IPS-20b (cell line): ENCODE results near the gene THAP4.
"Not testable (repeated sequence)": the region's sequence is repeated elsewhere in the genome, so short reads cannot be mapped to it uniquely, and the experiment has no call there.

Source experiments
- H3K27ac ChIP-seq: one replicate; pipeline ENCODE4 v1.5.1; 2013; ENCODE audit warnings: low read length
- H3K27me3 ChIP-seq: 2 replicates; pipeline ENCODE4 v1.6.1; 2013; ENCODE audit warnings: mild to moderate bottlenecking, low read length, inconsistent platforms; ENCODE audit not compliant: insufficient read depth
- H3K36me3 ChIP-seq: 2 replicates; pipeline ENCODE4 v1.6.1; 2013; ENCODE audit warnings: low read depth, mild to moderate bottlenecking, inconsistent platforms, low read length, moderate library complexity; ENCODE audit not compliant: insufficient read depth
- H3K4me1 ChIP-seq: 2 replicates; pipeline ENCODE4 v1.6.1; 2013; ENCODE audit warnings: mild to moderate bottlenecking, control low read depth, inconsistent platforms, low read length, moderate library complexity; ENCODE audit not compliant: insufficient read depth
- H3K4me3 ChIP-seq: 2 replicates; pipeline ENCODE4 v1.5.1; 2013; ENCODE audit warnings: mild to moderate bottlenecking, low read length, inconsistent platforms
- H3K9ac ChIP-seq: 2 replicates; pipeline ENCODE4 v1.6.1; 2013; ENCODE audit warnings: low read depth, mild to moderate bottlenecking, inconsistent platforms, low read length, moderate library complexity
- H3K9me3 ChIP-seq: 2 replicates; pipeline ENCODE4 v1.6.1; 2013; ENCODE audit warnings: mild to moderate bottlenecking, low read depth, low read length, inconsistent platforms; ENCODE audit not compliant: insufficient read depth

Gene THAP4

DNA sequence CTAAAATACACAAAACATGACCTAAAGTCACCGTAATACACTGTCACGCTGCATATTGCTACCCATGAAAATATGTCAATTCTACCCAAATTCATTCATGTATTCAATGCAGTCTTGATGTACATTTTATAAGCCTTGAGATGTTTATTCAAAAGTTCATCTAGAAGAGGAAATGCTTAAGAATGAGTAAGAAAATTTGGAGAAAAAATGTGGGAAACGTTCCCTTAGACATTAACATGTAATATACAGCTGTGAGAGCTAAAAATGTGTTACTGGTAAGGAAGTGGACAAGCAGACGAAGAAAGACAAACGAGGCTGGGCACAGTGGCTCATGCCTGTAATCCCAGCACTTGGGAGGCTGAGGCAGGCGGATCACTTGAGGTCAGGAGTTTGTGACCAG is 37.3 kb downstream of the THAP4 start:
- Histone ChIP-seq H3K4me1 (no peaks in the 10 kb centered on the region), H3K9me3 (no peaks in the 10 kb centered on the region), H3K9ac (no peak overlapping the region), H3K4me3 (no peak overlapping the region), H3K27me3 (no peaks in the 10 kb centered on the region), H3K36me3 (peaks cover 33% of the 10 kb centered on the region), H3K27ac (no peak overlapping the region)

DNA sequence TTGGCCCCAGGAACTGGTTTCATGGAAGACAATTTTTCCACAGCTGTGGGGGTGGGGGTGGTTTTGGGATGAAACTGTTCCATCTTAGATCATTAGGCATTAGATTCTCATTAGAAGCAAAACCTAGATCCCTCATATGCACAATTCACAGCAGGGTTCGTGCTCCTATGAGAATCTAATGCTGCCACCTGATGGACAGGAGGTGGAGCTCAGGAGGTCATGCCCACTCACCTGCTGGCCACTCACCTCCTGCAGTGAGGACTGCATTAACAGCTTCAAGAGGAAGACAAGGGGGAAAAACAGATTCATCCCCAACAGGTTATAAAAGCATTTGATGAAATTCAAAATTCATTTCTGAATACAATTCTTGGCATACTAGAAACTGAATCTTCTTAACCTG is 38.5 kb downstream of the THAP4 start:
- Histone ChIP-seq H3K9me3 (no peaks in the 10 kb centered on the region), H3K4me1 (no peaks in the 10 kb centered on the region), H3K36me3 (peaks cover 34% of the 10 kb centered on the region), H3K4me3 (no peak overlapping the region), H3K27ac (no peak overlapping the region), H3K27me3 (no peaks in the 10 kb centered on the region), H3K9ac (no peak overlapping the region)

DNA sequence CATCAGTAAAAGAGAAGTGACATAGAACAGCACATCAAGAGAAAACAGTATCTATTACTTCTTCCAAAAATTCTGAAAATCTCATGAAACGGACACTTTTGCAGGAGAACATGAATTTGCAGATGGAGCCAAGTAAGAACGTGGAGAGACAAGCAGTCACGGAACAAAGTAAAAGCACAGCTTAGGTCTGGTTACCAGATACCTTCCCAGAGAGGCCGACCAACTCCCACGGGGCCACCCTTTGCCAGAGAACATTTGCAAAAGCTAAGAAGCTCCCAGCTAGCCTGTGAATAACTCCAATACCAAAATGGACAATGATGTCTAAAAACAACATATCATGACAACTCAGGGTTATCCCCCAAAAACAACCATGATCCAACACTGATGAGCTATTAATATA is 38.9 kb downstream of the THAP4 start:
- H3K4me3 ChIP-seq, result no peak overlapping the region
- H3K27me3 ChIP-seq, result no peaks in the 10 kb centered on the region
- no peaks in the 10 kb centered on the region for H3K9me3 ChIP-seq
- H3K36me3 ChIP-seq, result peaks cover 34% of the 10 kb centered on the region
- no peak overlapping the region for H3K9ac ChIP-seq
- H3K4me1 ChIP-seq, result no peaks in the 10 kb centered on the region
- H3K27ac ChIP-seq, result no peak overlapping the region

DNA sequence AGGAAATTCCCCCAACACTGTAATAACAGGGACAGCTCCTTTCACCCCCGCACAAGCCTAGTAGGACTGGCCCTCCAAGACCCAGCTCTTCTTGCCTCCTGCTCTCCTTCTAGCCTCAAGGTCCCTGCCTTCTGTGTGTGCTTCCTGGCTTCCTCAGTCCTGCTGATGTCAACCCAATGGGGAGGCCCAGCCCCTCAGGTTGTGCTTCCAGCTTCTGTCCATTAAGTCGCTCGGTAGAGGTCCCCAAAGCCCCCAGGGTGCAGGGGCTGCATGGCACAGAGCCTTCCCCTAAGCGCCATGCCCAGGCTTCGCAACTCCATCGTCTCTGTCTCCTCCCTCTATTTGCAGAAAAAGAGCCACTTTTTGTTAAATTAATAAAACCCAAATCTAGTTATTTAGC is 39.4 kb downstream of the THAP4 start:
- Histone ChIP-seq H3K4me1 (no peaks in the 10 kb centered on the region), H3K9ac (no peak overlapping the region), H3K9me3 (no peaks in the 10 kb centered on the region), H3K27me3 (no peaks in the 10 kb centered on the region), H3K36me3 (peaks cover 30% of the 10 kb centered on the region), H3K27ac (no peak overlapping the region), H3K4me3 (no peak overlapping the region)

DNA sequence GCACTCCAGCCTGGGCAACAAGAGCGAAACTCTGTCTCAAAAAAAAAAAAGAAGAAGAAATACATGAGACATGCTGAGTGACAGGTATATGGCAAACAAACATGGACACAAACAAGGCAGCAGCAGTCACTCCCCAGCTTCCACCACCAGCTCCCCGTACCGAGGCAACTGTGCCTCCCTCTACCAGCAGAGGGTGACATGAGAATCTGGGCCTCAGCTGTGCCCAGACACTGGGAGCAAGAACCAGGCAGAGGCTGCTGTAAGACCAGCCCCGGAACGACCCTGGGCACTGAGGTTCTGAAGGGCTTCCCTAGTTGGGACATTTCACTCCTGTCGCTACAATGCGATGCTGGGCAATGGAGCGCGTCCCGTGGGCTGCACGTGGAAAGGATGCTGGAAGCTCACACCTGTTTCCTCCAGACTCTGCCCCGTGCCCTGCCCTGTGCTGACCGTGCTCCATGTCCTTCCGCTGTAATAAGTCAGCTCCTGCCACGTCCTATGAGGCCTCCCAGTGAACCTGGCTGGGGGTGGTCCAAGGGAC is 41.3 kb downstream of the THAP4 start:
- Histone ChIP-seq H3K27me3 (no peaks in the 10 kb centered on the region), H3K36me3 (peaks cover 24% of the 10 kb centered on the region), H3K9ac (no peak overlapping the region), H3K27ac (no peak overlapping the region), H3K4me1 (no peaks in the 10 kb centered on the region), H3K4me3 (no peak overlapping the region), H3K9me3 (no peaks in the 10 kb centered on the region)

DNA sequence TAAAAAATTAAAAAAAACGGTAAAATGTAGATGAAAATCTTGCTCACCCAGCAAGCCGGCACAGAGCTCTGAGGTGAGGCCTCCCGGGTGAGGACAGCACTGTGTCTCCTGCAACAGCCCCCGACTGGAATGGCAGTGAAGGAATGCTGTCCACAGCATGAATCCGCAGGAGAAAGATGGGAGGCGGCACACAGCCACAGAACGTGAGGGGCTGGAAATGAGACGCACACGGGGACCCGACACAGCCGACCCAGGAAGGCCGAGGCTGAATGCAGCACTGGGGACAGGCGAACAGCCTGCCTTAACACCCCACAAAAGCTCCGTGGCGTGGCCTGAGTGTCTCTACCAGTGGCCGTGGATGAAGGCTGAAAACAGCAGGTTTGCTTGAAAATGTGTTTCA is 43.7 kb downstream of the THAP4 start:
- no peak overlapping the region for H3K27ac ChIP-seq
- no peak overlapping the region for H3K9ac ChIP-seq
- H3K9me3 ChIP-seq, result peaks cover 3% of the 10 kb centered on the region; the same call in 1 of the 2 replicates
- peaks cover 12% of the 10 kb centered on the region for H3K36me3 ChIP-seq
- no peaks in the 10 kb centered on the region for H3K4me1 ChIP-seq
- no peak overlapping the region for H3K4me3 ChIP-seq
- H3K27me3 ChIP-seq, result no peaks in the 10 kb centered on the region

DNA sequence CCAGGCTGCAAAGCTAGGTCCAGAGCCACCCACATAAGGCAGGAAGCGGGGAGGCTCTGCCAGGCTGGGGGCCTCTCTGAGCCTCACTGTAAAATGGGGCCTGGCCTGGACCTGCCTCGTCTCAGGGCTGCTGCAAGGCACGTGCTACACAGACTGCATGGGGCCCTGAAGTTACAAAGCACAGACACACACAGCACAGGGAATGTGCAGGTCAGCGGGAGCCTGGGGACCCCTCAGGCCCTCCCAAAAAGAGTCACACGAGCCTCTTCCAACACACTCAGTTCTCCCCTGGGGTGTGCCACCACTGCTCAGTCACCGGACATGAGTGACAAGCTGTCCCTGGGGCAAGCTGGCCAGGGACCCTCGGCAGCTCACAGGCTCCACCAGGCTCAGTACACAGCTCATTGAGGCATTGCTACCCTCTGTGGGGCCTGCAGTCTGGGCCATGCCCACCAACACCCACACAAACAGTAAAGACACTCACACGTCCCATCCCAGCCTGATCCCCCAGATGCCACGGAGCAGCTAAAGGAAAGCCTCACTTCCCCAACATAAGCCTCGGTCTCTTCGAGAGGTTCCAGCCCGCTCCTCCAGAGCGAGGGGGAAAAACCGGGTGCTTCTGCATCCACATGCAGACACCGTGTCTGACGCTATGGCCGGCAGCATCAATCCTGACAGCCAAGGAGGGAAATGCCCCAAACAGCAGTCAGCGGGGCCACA is 44.7 kb downstream of the THAP4 start:
- H3K27me3 ChIP-seq, result no peaks in the 10 kb centered on the region
- H3K9me3 ChIP-seq, result peaks cover 9% of the 10 kb centered on the region
- H3K9ac ChIP-seq, result no peak overlapping the region
- no peak overlapping the region for H3K27ac ChIP-seq
- H3K4me3 ChIP-seq, result no peak overlapping the region
- H3K36me3 ChIP-seq, result peaks cover 8% of the 10 kb centered on the region
- H3K4me1 ChIP-seq, result no peaks in the 10 kb centered on the region

DNA sequence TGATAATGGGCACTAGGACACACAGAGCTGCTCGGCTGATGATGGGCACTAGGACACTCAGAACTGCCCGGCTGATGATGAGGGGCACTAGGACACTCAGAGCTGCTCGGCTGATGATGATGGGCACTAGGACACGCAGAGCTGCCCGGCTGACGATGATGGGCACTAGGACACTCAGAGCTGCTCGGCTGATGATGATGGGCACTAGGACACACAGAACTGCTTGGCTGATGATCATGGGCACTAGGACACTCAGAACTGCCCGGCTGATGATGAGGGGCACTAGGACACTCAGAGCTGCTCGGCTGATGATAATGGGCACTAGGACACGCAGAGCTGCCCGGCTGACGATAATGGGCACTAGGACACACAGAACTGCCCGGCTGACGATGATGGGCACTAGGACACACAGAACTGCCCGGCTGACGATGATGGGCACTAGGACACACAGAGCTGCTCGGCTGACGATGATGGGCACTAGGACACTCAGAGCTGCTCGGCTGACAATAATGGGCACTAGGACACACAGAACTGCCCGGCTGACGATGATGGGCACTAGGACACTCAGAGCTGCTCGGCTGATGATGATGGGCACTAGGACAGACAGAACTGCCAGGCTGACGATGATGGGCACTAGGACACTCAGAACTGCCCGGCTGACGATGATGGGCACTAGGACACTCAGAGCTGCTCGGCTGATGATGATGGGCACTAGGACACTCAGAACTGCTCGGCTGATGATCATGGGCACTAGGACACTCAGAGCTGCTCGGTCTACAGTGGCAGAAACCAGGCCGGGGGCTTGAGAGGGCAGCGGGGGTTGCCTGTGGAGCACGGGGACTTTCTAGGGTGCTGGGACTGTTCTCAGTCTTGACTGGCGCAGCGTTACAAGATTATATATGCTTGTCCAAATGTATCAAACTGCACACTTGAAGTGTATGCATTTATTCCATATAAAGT is 46.2 kb downstream of the THAP4 start:
- not testable (repeated sequence) for H3K27me3 ChIP-seq, H3K4me1 ChIP-seq, H3K4me3 ChIP-seq, H3K9ac ChIP-seq, H3K27ac ChIP-seq
- peaks cover 22% of the 10 kb centered on the region for H3K9me3 ChIP-seq
- peaks cover 20% of the 10 kb centered on the region for H3K36me3 ChIP-seq

DNA sequence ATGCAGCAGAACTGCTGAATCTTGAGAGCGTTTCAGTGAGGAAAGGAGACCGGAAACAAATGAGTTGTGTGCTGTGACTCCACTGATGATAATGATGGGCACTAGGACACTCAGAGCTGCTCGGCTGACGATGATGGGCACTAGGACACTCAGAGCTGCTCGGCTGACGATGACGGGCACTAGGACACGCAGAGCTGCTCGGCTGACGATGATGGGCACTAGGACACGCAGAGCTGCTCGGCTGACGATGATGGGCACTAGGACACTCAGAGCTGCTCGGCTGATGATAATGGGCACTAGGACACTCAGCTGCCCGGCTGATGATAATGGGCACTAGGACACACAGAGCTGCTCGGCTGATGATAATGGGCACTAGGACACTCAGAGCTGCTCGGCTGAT is 47.1 kb downstream of the THAP4 start:
- Histone ChIP-seq H3K36me3 (peaks cover 26% of the 10 kb centered on the region), H3K9me3 (peaks cover 22% of the 10 kb centered on the region)
- not testable (repeated sequence) for H3K27me3 ChIP-seq, H3K4me3 ChIP-seq, H3K9ac ChIP-seq, H3K27ac ChIP-seq, H3K4me1 ChIP-seq

DNA sequence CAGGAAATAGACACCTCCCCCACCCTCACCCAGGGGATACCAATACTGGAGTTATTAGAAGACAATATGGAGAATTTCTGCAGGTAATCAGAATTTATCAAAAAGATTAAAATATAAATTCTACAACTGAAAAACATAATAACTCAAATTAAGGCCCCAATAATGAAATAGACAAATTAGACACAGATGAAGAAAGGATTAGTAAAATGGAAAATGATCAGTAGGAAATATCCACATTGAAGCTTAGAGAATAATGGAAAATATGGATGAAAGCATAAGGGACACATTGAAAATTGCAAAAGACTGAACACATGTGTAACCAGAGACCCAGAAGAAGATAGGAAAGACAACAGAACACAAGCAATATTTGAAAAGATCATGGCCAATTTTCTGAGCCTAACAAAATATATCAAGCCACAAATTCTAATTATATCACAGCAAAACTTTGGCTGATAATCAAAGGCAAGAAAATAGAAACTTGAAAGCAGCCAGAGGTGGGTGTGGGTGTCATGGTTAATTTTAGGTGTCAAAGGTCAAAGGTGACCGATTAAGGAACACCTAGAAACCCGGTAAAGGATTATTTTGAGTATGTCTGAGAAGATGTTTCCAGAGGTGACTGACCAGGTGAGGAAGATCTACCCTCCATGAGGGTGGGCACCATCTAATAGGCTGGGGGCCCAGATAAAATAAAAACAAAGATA is 50.2 kb downstream of the THAP4 start:
- Histone ChIP-seq H3K4me3 (no peak overlapping the region), H3K27me3 (no peaks in the 10 kb centered on the region), H3K27ac (no peak overlapping the region), H3K9me3 (peaks cover 32% of the 10 kb centered on the region), H3K36me3 (peaks cover 46% of the 10 kb centered on the region), H3K9ac (no peak overlapping the region), H3K4me1 (0 out of 2 replicates have a peak, but pooled peaks cover 4% of the 10 kb centered on the region)

DNA sequence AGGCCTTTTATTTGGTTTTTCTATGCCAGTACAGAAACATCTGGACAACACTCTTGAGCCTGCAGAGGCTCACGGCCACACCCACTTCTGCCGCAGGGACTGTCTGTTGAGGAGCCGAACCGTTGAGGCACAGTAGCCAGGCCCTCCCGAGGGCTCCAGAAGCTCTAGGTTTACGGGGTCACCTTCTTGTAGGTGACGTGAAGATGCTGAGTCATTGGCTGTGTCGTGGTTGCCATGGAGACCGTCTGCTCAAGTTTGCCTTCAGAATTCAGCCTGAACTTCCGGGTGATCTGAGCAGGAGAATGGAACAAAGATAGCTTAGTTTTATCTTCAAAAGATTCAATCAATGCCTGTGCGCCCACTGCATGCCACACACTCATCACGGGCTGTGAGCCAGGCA is 52.5 kb downstream of the THAP4 start:
- Histone ChIP-seq H3K4me1 (0 out of 2 replicates have a peak, but pooled peaks cover 4% of the 10 kb centered on the region), H3K9ac (no peak overlapping the region), H3K27me3 (no peaks in the 10 kb centered on the region), H3K4me3 (no peak overlapping the region), H3K27ac (no peak overlapping the region), H3K9me3 (peaks cover 32% of the 10 kb centered on the region), H3K36me3 (peaks cover 46% of the 10 kb centered on the region)
